ENCODE results near the gene PSMF1. TPM values are rescaled to one million over a fixed set of nuclear protein-coding genes. Genes with fewer than 3 reads are reported as not detected.

The PSMF1 gene
- total and polyA plus RNA-seq, 4 donors, result 43.6 to 126 (median 83.8) TPM

- TF ChIP-seq RAD21 (IDR thresholded peaks at IDR 0.05) (no peak), ATF3 (IDR thresholded peaks at IDR 0.05) (no peak)
Measured at GRCh38 chr20:1124421-1124820, 6.0 kb downstream of the PSMF1 start (continued).

GRCh38 chr20:1125277-1125676 lies 6.9 kb downstream of the PSMF1 start:
- Histone ChIP-seq H3K27me3 (ENCODE audit: control insufficient read depth in 4 of 4, insufficient read depth in 4 of 4, low read length in 3 of 4) (no peaks in the 10 kb centered on the region), H3K27ac (ENCODE audit: low read depth in 1 of 2, low read length in 2 of 2) (no peak overlapping the region), H3K4me3 (ENCODE audit: low read depth in 1 of 3, low read length in 3 of 3) (no peak overlapping the region), H3K36me3 (ENCODE audit: control insufficient read depth in 4 of 4, insufficient read depth in 3 of 4, low read depth in 1 of 4, low read length in 3 of 4) (peaks cover 13 to 42% (median 39%) of the 10 kb centered on the region in 4 donors), H3K9me3 (ENCODE audit: control insufficient read depth in 4 of 4, low read length in 3 of 4) (no peaks in the 10 kb centered on the region), H3K9ac (ENCODE audit: low read depth in 1 of 2, low read length in 2 of 2) (no peak overlapping the region), H3K4me1 (ENCODE audit: control insufficient read depth in 4 of 4, insufficient read depth in 4 of 4, low read length in 3 of 4) (peaks cover 8 to 47% (median 30%) of the 10 kb centered on the region in 4 donors)
- 90% methylated on average over 7 of the region's 7 CpGs for WGBS
- TF ChIP-seq ZBTB33 (IDR thresholded peaks at IDR 0.05) (no peak), HNF4A (conservative IDR thresholded peaks at IDR 0.05) (no peak), RXRA (IDR thresholded peaks at IDR 0.05) (no peak), GABPA (IDR thresholded peaks at IDR 0.05 in 1 of 2, conservative IDR thresholded peaks at IDR 0.05 in 1 of 2) (no peak), NR2F2 (IDR thresholded peaks at IDR 0.05) (no peak), EGR1 (IDR thresholded peaks at IDR 0.05; ENCODE audit: low read depth in 2 of 2) (no peak), MAX (IDR thresholded peaks at IDR 0.05) (no peak), ATF3 (IDR thresholded peaks at IDR 0.05) (no peak), FOXA1 (IDR thresholded peaks at IDR 0.05) (no peak)
- DNase-seq (ENCODE audit: low spot score), result no peak

GRCh38 chr20:1127840-1128239 lies 9.4 kb downstream of the PSMF1 start:
- WGBS, result 83% methylated on average over 1 of the region's 1 CpG
- H3K9ac ChIP-seq (ENCODE audit: low read depth in 1 of 2, low read length in 2 of 2), result no peak overlapping the region
- no peaks in the 10 kb centered on the region for H3K9me3 ChIP-seq (ENCODE audit: control insufficient read depth in 4 of 4, low read length in 3 of 4)
- no peak for DNase-seq (ENCODE audit: low spot score)
- H3K4me1 ChIP-seq (ENCODE audit: control insufficient read depth in 4 of 4, insufficient read depth in 4 of 4, low read length in 3 of 4), result peaks cover 2 to 22% (median 13%) of the 10 kb centered on the region in 4 donors
- no peaks in the 10 kb centered on the region for H3K27me3 ChIP-seq (ENCODE audit: control insufficient read depth in 4 of 4, insufficient read depth in 4 of 4, low read length in 3 of 4)
- no peak overlapping the region for H3K4me3 ChIP-seq (ENCODE audit: low read depth in 1 of 3, low read length in 3 of 3)
- H3K27ac ChIP-seq (ENCODE audit: low read depth in 1 of 2, low read length in 2 of 2), result no peak overlapping the region
- TF ChIP-seq RXRA (IDR thresholded peaks at IDR 0.05), result no peak
- no peak for TF ChIP-seq HNF4A (conservative IDR thresholded peaks at IDR 0.05)
- TF ChIP-seq FOXA2 (IDR thresholded peaks at IDR 0.05), result no peak
- no peak for TF ChIP-seq ATF3 (IDR thresholded peaks at IDR 0.05)
- TF ChIP-seq YY1 (IDR thresholded peaks at IDR 0.05), result no peak
- no peak for TF ChIP-seq JUND (IDR thresholded peaks at IDR 0.05)
- no peak for TF ChIP-seq CTCF (IDR thresholded peaks at IDR 0.05; ENCODE audit: low read depth, low read length, missing input control)
- TF ChIP-seq NR2F2 (IDR thresholded peaks at IDR 0.05), result no peak
- no peak for TF ChIP-seq HNF4G (IDR thresholded peaks at IDR 0.05)
- no peak for TF ChIP-seq TAF1 (conservative IDR thresholded peaks at IDR 0.05)
- TF ChIP-seq RAD21 (IDR thresholded peaks at IDR 0.05), result no peak
- TF ChIP-seq SP1 (IDR thresholded peaks at IDR 0.05), result no peak
- no peak for TF ChIP-seq FOXA1 (IDR thresholded peaks at IDR 0.05)
- no peak for TF ChIP-seq EGR1 (IDR thresholded peaks at IDR 0.05; ENCODE audit: low read depth in 2 of 2)
- no peak for TF ChIP-seq MAX (IDR thresholded peaks at IDR 0.05)
- no peak for TF ChIP-seq ZBTB33 (IDR thresholded peaks at IDR 0.05)
- no peak for TF ChIP-seq REST (IDR thresholded peaks at IDR 0.05)
- peaks cover 21 to 56% (median 55%) of the 10 kb centered on the region in 4 donors for H3K36me3 ChIP-seq (ENCODE audit: control insufficient read depth in 4 of 4, insufficient read depth in 3 of 4, low read depth in 1 of 4, low read length in 3 of 4)
